Right lobe of liver (tissue), 4 donors: ENCODE data around the gene RPIA.

Experiments
- POLR2A ChIP-seq: fragments of 450-650 bp; IDR thresholded peaks from one replicate; pipeline ENCODE4 v1.6.1; 2017; ENCODE audit warnings: antibody characterized with exemption, mild to moderate bottlenecking
- TF ChIP-seq, protein P1 (sequence below), 4 donors: fragments of 200-600 bp in 3 of 4; fragments of 450-650 bp in 1 of 4; IDR thresholded peaks; one replicate each; pipeline versions ENCODE4 v1.5.1 to v1.8.0; 2016 to 2022; ENCODE audit warnings: antibody characterized with exemption in 4 of 4, mild to moderate bottlenecking in 2 of 4
- donor health status: DM: no; HTN: no; CAD: no.
- donor health status: DM: no; HTN: no; CAD: no.
- donor health status: DM: no; HTN: yes; CAD: no.

DNA sequence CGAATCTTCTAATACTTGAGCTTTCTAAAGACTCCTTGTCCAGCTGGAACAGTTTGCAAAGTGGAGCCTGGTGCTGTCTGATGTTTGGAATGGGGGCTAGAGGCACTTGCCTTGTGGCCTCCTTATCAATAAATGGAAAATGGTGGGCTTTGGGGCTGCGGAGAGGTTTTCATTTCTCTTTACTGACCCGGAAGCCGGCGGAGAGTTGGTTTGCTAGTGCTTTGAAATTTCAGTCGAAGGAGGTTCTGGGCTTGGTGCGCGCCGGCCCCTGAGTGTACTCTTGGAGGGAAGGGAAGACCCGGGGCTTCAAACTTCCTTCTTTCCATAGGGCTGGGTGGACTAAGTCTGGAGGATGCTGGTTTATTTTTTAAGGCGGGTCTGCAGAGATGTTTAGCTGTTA is 714 bp downstream of the RPIA start:
- TF ChIP-seq POLR2A: no peak
- TF ChIP-seq, protein P1, sequence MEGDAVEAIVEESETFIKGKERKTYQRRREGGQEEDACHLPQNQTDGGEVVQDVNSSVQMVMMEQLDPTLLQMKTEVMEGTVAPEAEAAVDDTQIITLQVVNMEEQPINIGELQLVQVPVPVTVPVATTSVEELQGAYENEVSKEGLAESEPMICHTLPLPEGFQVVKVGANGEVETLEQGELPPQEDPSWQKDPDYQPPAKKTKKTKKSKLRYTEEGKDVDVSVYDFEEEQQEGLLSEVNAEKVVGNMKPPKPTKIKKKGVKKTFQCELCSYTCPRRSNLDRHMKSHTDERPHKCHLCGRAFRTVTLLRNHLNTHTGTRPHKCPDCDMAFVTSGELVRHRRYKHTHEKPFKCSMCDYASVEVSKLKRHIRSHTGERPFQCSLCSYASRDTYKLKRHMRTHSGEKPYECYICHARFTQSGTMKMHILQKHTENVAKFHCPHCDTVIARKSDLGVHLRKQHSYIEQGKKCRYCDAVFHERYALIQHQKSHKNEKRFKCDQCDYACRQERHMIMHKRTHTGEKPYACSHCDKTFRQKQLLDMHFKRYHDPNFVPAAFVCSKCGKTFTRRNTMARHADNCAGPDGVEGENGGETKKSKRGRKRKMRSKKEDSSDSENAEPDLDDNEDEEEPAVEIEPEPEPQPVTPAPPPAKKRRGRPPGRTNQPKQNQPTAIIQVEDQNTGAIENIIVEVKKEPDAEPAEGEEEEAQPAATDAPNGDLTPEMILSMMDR (IDR thresholded peaks at IDR 0.05): no peak
